ENCODE results near the gene ULK2.

DNA sequence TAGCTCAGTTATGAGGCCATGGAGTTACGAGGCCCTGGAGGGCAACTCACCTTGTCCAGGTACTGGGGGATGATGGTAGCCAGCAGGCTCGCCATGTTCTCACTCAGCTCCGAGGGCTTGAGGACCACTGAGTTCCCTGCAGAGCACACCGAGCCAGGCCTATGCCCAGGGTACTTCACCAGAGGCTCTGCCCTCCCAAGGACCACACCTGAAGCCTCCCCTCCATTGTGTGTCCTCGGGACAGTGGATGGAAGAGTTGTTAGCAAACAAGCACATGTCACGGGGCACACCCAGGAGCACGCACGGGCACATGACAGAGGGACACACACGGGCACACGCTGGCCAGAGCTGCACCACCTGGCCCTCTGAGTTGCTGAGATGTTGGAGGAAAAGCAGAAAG, 125.2 kb downstream of the ULK2 start:
- TF ChIP-seq, protein P1, sequence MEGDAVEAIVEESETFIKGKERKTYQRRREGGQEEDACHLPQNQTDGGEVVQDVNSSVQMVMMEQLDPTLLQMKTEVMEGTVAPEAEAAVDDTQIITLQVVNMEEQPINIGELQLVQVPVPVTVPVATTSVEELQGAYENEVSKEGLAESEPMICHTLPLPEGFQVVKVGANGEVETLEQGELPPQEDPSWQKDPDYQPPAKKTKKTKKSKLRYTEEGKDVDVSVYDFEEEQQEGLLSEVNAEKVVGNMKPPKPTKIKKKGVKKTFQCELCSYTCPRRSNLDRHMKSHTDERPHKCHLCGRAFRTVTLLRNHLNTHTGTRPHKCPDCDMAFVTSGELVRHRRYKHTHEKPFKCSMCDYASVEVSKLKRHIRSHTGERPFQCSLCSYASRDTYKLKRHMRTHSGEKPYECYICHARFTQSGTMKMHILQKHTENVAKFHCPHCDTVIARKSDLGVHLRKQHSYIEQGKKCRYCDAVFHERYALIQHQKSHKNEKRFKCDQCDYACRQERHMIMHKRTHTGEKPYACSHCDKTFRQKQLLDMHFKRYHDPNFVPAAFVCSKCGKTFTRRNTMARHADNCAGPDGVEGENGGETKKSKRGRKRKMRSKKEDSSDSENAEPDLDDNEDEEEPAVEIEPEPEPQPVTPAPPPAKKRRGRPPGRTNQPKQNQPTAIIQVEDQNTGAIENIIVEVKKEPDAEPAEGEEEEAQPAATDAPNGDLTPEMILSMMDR (IDR thresholded peaks at IDR 0.05; ENCODE audit: low read depth, low read length): no peak
- TF ChIP-seq EZH2phosphoT487 (IDR thresholded peaks at IDR 0.05; ENCODE audit: low read depth): no peak

Measured in OCI-LY3 (cell line).